Skeletal muscle cell (primary cell): Measurements from ENCODE around the gene GPC6.

Source experiments
- DNase-seq: peaks from one replicate; pipeline ENCODE4 v3.0.0-alpha.2; 2010; ENCODE audit warnings: low read depth
- H3K4me3 ChIP-seq: 2 replicates; pipeline ENCODE4 v1.5.1; 2011; ENCODE audit warnings: low read depth, mild to moderate bottlenecking, control low read depth, low read length, moderate library complexity

Gene GPC6

DNA sequence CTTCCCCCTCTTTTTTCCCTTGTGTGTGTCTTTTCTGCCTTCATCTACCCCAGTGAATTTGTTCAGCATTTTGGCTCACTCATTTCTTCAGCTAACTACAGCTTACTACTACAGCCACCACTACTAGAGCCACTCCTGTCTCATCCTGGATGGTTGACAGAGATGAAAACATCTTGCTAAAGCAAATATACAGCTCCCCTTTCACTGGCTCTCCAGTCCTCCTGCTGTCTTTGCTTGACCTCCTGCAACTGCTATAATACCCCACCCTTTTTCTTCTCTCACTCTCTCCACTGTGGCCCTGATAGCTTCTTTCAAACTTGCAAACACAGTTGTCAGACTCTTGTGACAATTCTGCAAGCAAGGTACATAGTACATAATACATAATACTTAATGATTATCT is 729.3 kb downstream of the GPC6 start:
- H3K4me3 ChIP-seq: no peak overlapping the region
- DNase-seq: no peak

DNA sequence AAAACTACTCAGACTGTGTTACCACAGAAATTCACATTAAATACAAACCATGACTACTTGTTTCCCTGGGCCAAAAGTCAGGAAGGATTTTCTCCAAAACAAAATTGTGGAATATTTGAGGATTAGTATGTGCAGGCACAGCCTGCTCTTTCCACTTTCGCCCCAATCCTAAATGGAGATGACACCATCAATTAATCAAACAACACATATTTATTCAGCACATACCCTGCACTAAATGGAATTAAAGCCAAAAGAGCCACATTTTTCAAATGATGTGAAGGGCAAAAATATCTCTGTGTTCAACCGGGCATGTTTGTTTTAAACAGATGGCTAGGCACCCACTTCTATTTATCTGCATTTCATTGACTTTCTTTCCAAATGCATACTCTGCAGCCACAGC is 729.8 kb downstream of the GPC6 start:
- H3K4me3 ChIP-seq: no peak overlapping the region
- no peak for DNase-seq

DNA sequence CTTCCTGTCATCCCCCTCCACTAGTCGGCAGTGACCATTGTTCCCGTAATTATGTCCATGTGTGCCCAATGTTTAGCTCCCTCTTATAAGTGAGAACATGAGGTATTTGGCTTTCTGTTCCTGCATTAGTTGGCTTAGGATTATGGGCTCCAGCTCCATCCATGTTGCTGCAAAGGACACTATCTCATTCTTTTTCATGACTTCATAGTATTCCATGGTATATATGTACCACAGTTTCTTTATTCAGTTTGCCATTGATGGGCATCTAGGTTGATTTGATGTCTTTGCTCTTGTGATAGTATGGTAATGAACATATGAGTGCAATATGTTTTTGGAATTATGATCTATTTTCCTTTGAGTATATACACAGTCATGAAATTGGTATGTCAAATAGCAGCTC is 730.8 kb downstream of the GPC6 start:
- no peak for DNase-seq
- no peak overlapping the region for H3K4me3 ChIP-seq

DNA sequence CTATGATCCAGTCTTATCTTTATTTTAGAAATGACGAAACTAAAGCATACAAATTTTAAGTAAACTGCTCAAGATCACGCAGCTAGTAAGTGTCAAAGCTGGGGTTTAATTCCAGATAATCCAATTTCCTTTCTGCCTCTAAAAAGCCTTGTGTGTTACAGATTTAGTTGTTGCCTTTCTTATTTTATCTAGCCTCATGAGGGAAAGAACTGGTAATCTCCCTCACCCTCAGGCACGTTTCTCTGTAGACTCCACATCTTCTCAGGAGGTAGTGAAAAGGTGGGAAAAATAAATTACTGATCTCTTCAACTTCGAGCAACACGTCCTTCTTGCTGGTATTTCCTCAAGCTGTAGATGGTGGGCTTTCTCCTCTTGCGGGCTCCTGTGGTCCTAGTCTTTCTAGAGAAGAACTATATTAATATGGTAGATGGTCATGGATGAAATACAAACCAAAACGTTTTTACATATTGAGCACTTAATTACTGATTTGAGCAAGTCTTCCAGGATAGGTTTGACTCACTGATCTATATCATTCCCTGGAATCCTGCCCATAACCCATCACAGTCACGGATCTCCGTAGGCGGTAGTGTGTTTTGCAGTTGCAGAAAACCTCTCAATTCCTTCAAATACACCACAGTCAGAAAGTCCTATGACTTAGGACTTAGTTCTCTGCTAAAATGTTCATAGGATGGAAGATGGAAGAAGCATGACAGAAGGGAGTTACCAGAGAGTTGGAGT is 733.4 kb downstream of the GPC6 start:
- DNase-seq: peak; percentile 22
- H3K4me3 ChIP-seq: no peak overlapping the region

- no peak overlapping the region for H3K4me3 ChIP-seq
- DNase-seq: peak; percentile 62
Measured at GRCh38 chr13:93963266-93964145, 736.9 kb downstream of the GPC6 start.

DNA sequence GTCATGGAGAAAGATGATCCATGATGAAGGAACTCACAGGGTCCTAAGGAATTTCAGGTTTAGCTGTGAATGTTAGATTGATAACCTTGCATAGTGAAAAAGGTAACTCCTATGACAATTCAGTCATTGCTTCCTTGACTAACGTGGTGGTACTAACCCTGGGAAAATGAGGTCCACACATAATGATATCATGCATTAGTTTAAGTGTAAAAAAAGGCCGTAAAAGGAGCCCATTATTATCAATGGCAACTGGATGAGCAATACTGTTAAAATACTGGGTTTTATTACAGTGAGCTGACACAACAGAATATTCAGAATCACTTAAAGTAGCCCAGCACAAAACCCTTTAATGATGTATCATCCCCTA is 737.5 kb downstream of the GPC6 start:
- no peak for DNase-seq
- no peak overlapping the region for H3K4me3 ChIP-seq

DNA sequence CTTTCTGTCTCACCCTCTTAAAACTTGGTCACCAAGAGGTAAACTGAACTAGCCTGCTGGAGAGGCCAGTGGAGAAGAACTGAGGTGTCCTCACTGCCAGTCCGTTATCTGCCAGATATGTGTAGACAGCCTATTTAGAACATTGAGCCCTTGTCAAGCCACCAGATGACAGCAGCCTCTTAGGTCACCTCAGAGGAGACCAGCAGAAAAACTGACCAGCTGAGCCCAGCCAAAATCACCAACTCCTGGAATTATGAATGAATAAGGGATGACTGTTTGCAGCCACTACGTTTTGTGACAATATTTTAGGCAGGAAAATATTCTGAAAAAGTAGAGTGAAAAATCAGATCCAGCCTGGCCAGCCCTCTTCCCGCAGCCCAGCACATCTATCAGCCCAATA is 739.0 kb downstream of the GPC6 start:
- no peak for DNase-seq
- H3K4me3 ChIP-seq: no peak overlapping the region

- no peak for DNase-seq
Measured at GRCh38 chr13:93966267-93966936, 739.8 kb downstream of the GPC6 start.

DNA sequence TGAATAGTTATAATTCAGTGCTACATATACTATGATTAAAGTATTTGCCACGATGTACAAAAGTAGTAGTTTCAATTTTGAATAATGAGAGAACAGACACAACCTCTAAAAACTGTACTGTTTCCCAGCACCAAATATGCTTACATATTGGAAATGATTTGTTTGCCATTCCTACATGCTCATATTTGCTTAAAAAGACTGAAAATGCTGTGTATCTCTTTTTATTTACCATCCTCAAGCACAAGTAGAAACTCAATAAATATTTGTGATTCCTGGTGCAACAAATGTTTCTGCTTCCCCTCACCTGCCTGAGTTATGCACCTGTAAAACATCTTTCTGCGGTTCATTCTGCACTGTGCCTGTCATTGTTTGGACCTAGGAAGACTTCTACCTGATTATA is 740.7 kb downstream of the GPC6 start:
- DNase-seq: no peak
- H3K4me3 ChIP-seq: no peak overlapping the region

More at GRCh38 chr13:93966267-93966936, 739.8 kb downstream of the GPC6 start:
- H3K4me3 ChIP-seq: no peak overlapping the region

DNA sequence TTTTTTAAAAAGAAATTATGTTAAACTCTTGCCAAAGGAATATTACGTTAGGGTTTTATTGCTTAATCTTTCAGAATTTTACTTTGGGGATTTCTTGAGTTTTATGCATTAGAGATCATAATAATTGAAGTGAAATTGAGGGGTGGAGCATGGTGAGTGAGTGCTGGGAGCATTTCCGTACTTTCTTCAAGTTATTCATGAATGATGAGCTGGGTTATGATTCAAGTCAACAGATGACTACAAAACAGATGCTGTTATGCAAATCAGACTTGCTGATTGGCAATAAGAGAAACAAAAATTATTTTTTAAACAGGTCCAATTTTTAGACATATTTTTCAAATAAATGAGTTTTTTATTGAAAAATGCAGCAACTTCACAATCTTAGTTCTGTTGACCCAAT is 748.6 kb downstream of the GPC6 start:
- H3K4me3 ChIP-seq: no peak overlapping the region
- DNase-seq: no peak

DNA sequence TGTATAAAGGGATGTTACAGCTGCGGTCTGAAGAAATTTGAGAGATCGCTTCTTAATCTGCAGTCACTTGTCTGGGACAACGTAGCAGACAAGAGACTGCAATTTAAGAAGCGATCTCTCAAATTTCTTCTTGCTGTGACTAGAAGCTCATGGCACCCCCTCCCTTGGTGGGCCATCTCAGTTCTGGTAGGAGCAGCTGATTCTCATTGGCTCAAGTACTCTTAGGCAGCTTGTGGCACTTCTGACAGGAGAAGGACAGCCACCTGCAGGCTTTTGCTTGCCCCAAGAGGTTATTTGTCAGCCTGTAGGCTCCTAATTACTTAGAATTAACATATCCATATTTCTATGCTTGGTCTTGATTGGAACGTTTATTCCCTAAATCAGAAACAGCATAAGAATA is 749.9 kb downstream of the GPC6 start:
- DNase-seq: no peak
- H3K4me3 ChIP-seq: no peak overlapping the region

GRCh38 chr13:93977986-93978385 is 751.4 kb downstream of the GPC6 start:
- H3K4me3 ChIP-seq: no peak overlapping the region
- DNase-seq: no peak

- no peak overlapping the region for H3K4me3 ChIP-seq
- DNase-seq: no peak
Measured at GRCh38 chr13:93981426-93981977, 754.9 kb downstream of the GPC6 start.

DNA sequence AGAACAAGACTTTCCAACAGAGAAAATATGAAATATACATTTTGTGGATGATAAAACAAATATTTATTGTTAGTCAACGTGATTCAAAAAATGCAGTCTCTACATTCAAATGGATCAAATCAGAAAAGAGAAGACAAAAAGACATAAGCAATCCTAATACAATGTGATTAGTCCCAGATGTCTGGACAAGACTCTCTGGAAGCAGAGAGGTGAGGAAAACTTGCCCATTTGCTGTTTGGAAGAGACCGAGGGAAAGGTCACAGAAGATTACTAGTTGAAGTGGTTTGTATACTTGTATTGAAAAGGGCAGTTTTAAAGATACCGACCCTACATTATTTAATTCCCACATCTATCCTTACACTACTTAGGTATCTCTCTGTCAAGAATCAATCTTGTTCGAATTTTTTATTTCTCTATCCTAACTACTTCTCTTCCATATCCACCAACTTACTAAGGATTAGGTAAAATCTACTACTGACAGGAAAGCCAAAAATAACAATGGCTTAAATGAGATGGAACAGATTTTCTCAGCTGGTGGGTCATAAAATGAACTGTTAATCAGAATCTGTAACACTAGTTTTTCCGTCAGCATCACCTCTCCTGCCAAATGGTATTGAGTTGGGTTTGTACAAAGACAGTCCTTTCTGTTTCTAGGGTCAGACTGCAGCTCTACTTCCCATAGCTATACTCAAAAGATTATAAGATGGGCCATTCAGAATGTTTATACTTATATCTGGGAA is 755.7 kb downstream of the GPC6 start:
- no peak for DNase-seq

GRCh38 chr13:93984052-93984451 is 757.4 kb downstream of the GPC6 start:
- no peak for DNase-seq
- no peak overlapping the region for H3K4me3 ChIP-seq

More for the DNA sequence above, 755.7 kb downstream of the GPC6 start:
- no peak overlapping the region for H3K4me3 ChIP-seq

- H3K4me3 ChIP-seq: no peak overlapping the region
- no peak for DNase-seq
Measured at GRCh38 chr13:93984876-93985275, 758.3 kb downstream of the GPC6 start.

GRCh38 chr13:93987458-93987857 is 760.9 kb downstream of the GPC6 start:
- H3K4me3 ChIP-seq: no peak overlapping the region
- DNase-seq: no peak

- H3K4me3 ChIP-seq: no peak overlapping the region
- DNase-seq: no peak
Measured at GRCh38 chr13:93991569-93991968, 765.0 kb downstream of the GPC6 start.

- no peak overlapping the region for H3K4me3 ChIP-seq
- no peak for DNase-seq
Measured at GRCh38 chr13:93996481-93996880, 769.9 kb downstream of the GPC6 start.
